NCI-H774 (cell line): ENCODE results near the gene ZNF92.
"Not testable (repeated sequence)": the region's sequence is repeated elsewhere in the genome, so short reads cannot be mapped to it uniquely, and the experiment has no call there.

Source experiments
- DNase-seq: peaks from one replicate; lab custom pipeline; 2025; lab: John Stamatoyannopoulos, UW

The ZNF92 gene

DNA sequence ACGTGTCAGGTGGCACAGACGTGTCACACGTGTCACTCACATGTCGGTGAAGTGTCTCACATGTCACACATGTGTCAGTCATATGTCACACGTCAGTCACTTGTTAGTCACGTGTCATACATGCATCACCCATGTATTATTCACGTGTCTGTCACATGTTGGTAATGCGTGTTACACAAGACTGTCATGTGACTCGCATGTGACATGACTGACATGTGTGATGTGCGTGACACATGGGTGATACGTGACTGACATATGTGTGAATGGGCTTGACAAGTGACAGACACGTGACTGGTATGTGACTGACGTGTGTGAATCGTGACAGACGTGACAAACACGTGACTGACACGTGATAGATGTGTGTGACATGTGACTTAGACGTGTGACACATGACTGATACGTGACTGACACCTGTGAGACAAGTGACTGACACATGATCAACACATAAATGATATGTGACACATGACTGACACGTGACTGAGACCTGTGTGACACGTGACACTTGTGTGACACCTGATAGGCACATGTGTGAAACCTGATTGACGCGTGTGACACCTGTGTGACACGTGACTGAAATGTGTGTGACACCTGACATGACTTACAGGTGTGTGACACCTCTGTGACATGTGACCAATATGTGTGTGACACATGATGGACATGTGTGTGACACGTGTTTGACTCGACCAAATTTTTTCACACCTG lies 56.1 kb downstream of the ZNF92 start:
- no peak for DNase-seq

DNA sequence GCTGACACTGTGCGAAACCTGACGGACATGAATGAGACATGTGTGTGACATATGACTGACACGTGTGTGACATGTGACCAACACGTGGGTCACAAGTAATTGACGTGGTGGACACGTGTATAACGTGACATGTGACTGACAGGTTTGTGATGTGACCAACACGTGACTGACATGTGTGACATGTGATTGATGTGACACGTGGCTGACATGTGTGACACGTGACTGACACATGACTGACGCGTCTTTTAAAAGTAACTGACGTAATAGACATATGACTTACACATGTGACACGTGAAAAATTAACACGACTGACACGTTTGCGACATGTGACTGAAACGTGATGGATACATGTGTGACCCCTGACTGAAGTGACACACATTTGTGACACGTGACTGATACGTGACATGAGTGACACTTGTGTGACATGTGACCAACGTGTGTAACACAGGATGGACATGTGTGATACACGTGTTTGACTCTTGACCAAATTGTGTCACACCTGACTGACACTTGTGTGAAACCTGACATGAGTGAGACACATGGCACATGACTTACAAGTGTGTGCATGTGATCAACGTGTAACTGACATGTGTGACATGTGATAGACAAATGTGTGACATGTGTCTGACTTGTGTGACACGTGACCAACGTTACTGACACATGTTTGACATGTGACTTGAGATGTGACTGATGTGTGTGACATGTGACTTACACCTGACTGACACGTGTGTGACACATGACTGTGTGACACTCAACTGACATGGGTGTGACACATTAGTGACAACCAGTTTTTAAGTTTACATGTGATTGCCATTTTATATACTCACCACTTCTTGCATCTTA lies 56.9 kb downstream of the ZNF92 start:
- DNase-seq = no peak

DNA sequence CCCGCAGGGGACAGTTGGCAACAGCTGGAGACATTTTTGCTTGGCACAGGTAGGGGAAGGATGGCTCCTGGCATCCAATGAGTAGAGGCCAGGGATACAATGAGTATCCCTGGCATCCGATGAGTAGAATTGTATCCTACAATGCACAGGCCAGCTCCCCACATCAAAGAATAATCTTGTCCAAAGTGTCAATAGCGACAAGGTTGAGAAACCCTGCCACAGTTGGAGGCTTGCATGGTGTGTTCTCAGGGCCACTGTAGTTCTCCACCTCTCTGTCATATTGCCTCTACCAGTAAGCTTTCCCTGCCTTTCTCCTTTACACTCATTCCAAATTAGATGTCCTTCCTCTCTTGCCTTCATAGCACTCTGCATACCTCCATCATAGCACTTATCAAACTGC lies 60.7 kb downstream of the ZNF92 start:
- no peak for DNase-seq

DNA sequence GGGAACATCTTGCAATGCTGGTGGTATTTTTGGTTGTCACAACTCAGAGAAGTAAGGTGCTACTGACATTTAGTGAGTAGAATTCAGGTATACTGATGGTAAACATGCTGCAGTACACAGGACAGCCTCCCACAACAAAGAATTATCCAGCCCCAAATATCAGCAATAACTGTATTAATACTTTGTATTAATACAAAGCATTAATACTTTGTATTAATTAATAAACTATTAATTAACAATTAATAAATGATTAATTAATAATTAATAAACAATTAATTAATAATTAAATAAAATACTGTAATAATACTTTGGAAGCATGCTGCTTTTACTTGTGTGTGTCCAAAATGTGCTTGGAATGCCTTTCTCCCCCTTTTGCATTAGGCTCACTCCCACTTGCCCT lies 62.5 kb downstream of the ZNF92 start:
- DNase-seq = no peak

DNA sequence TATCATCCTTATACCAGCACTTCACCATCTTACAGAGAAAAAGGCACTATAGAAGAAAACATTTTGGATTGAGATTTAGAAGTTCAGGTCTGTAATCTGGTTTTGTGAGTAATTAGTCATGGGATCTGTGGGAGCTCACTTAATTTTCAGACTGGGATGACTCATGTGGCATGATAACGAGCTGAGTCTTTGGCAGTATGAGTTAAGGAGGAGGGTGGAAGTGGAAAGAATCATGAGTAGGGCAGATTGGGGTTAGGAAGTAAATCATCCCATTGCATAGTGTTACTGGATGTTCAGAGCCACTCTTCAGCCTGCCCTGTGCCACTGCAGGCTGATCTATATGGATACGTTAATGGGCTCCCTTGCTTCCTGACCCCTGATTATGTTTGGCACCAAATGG lies 64.9 kb downstream of the ZNF92 start:
- no peak for DNase-seq

DNA sequence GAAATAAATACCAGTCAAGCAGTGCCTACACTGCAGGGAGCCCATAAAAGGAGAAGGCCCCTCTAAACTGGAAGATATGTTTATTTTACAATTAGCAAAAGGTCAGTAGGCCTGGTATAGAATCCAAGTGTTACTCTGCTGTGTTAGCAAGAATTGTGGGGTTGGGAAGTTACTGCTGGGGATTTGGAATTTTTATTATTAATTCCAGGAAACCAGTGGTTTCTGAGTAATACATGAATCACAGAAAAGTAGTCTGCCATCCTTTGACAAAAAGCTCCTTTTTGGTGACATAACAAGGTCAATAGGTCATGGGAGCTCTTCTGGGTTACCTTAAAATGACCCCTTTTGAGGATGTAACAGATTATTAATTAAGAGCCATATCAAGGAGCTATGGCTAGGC lies 67.4 kb downstream of the ZNF92 start:
- no peak for DNase-seq

DNA sequence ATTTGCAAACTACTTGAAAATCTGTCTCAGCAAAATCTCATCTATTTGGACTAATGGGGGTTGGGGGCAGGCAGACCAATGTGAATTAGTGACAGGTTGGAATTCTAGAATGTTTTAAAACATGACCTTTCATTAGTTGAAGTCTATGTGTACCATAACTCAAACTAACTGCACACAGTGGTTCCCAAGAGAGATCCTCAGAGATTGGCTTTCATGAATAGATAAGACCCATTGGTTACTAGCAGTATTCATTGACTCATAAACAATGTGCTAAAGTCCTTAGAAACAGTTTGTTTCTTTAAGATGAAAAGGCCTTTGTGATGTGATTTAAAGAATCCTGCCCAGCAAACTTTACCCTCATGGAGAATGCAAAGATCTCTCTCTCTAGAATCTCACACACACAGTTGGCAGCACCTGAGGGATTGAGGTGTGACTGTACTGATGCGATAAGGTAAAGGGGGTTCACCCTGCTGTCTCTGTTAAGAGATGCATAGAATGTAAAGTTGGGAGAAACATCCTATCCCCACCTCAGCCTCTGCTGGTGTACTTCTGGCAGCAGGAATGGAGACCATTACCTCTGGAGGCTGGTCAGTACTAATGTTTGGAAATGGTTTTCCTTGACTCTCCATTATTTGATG lies 70.7 kb downstream of the ZNF92 start:
- no peak for DNase-seq

DNA sequence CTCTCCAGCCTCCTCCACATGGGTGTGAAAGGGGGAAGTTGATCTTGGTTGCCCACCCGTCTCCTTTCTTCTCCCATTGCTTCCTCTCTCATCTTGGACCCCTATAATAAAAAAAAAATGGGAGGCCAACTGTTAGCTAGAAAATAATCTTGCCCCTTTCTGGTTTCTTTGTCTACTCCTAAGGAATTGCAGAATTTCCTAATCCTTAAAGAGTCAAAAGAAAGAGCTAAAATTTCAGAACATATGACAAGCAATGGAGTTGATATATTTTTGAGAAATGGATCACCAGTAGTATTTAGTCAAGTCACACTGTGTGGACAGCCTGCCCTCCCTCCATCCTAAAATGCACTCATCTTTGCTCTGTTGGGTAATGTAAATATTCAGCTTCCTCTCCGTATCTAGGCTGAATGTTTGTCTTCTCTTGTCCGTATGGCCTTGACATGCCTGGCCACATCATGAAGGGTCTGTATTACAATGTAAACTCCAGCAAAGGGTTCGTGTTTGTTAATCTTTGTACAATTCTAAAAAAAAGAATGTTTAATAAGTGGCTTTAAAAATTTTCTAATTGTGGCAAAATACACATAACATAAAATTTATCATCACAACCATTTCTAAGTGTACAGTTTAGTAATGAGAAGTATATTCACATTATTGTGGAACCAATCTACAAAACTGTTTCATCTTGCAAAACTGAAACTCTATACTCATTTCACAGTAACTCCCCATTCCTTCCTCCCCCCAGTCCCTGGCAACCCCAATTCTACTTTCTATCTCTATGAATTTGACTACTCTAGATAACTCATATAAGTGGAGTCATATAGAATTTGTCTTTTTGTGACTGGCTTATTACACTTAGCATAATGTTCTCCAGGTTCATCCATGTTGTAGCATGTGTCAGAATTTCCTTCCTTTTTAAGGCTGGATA lies 71.5 kb downstream of the ZNF92 start:
- no peak for DNase-seq

DNA sequence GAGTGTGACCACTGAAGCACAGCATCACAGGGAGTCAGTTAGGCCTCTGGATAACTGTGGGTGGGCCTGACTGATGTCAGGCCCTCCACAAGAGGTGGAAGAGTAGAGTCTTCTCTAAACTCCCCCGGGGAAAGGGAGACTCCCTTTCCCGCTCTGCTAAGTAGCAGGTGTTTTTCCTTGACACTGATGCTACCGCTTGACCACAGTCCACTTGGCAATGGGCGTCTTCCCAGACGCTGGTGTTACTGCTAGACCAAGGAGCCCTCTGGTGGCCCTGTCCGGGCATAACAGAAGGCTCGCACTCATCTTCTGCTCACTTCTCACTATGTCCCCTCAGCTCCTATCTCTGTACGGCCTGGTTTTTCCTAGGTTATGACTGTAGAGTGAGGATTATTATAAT lies 73.4 kb downstream of the ZNF92 start:
- DNase-seq = not testable (repeated sequence)

DNA sequence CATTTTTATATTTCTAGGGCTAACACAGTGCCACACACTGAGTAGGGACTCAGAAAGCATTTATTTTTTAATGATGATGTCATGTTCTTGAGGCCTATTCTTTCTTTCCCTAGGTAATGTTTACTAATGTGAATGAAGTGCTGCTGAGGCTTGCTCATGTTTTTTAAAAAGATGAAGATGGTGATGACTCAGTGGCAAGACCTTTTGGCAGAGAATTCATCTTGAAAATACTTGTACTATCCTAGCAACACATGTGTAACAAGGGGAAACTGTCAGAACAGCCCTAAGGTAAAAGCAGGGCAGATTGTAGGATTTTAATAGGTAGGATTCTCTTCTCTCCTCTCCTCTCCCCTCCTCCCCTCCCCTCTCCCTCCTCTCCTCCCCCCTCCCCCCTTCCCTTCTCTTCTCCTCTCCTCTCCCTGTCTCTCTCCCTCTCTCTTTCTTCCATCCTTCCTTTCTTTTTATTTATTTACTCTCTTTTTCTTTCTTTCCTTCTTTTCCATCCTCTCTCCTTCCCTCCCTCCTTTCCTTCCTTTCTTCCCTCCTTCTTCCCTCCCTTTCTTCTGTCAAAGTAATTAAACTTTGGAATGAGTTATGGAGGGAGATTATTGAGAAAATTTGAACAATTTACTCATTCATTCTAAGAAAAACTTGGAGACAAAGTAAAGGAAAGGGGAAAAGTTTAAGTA lies 75.3 kb downstream of the ZNF92 start:
- DNase-seq = no peak

DNA sequence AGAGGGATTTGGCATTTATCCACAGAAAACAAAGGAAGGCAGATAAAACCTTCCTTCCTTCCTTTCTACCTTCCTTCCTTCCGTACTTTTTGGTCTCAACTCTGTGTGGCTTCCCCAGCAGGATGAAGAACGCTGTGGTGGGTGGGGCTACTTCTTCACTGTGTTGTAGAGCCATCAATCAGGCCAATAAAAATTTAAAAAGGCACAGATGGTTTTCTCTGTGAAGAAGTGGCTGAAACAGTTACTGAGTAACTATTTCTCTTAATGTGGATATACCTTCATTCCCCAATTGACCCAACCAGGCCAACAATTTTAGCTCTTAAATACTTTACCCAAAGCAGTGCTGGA lies 75.8 kb downstream of the ZNF92 start:
- DNase-seq = no peak
